K562 (cell line): ENCODE measurements around the gene RIPK4. TPM values are rescaled to one million over a fixed set of nuclear protein-coding genes. Genes with fewer than 3 reads are reported as not detected.

Experiments
- COPS2 ChIP-seq: fragments of 450-650 bp; conservative IDR thresholded peaks from 2 replicates; pipeline ENCODE4 v1.6.1; 2016; ENCODE audit warnings: mild to moderate bottlenecking, moderate library complexity
- EZH2 ChIP-seq: IDR thresholded peaks from 2 replicates; pipeline ENCODE4 v1.6.1; 2012; ENCODE audit warnings: low read depth, mild to moderate bottlenecking, inconsistent platforms, low read length, borderline replicate concordance
- NCOA6 ChIP-seq: fragments of 450-650 bp; IDR thresholded peaks from 2 replicates; pipeline ENCODE4 v1.6.1; 2017; ENCODE audit warnings: mild to moderate bottlenecking
- SMAD3 ChIP-seq: fragments of 450-650 bp; formaldehyde crosslinking; conservative IDR thresholded peaks from 2 replicates; pipeline ENCODE4 v1.4.0; 2020; ENCODE audit warnings: mild to moderate bottlenecking
- SMARCE1 ChIP-seq: fragments of 450-650 bp; IDR thresholded peaks from 2 replicates; pipeline ENCODE4 v1.7.1; 2016; ENCODE audit warnings: mild to moderate bottlenecking
- TEAD2 ChIP-seq: fragments of 450-650 bp; IDR thresholded peaks from 2 replicates; pipeline ENCODE4 v1.6.1; 2016; ENCODE audit warnings: missing genetic modification characterization, control low read depth, missing compliant biosample characterization
- UBTF ChIP-seq, 2 experiments: IDR thresholded peaks; 2 replicates each; pipeline ENCODE4 v1.6.1; 2012; ENCODE audit warnings: improper control_type of control experiment in 2 of 2, low read depth in 2 of 2, low read length in 2 of 2, borderline replicate concordance in 1 of 2
- ZBTB43 ChIP-seq: sonication (generic); formaldehyde crosslinking; IDR thresholded peaks from 2 replicates; pipeline ENCODE4 v1.8.0; 2023; ENCODE audit warnings: mild to moderate bottlenecking, missing genetic modification reagents
- ZNF311 ChIP-seq: fragments of 250-450 bp; sonication (Bioruptor Pico); IDR thresholded peaks from 2 replicates; pipeline ENCODE4 v1.4.0; 2020; ENCODE audit warnings: mild to moderate bottlenecking, moderate library complexity
- polyA plus RNA-seq, 8 experiments: library from polyadenylated mRNA; depleted of rRNA in 4 of 8; stranded (reverse) in 5 of 8; unstranded in 3 of 8; fragments of >200 nt; fragmentation: Nextera tagmentation in 2 of 8; fragmentation: Illumina TruSeq in 1 of 8; extraction: Ambion mirVana in 2 of 8; extraction: Trizol in 1 of 8; gene quantifications; 2 replicates each; pipeline versions ENCODE4 v1.2.1 to v1.2.3, GENCODE V29; 2011 to 2014; ENCODE audit warnings: inconsistent platforms in 1 of 8, missing spikeins in 1 of 8
- total RNA-seq, 7 experiments: library from RNA; depleted of rRNA in 6 of 7; stranded (reverse); fragments of >200 nt in 6 of 7; fragmentation: Illumina TruSeq in 2 of 7; extraction: Trizol in 2 of 7; gene quantifications; 2 replicates each; pipeline versions ENCODE4 v1.2.1 to v1.2.3, GENCODE V29; 2011 to 2021; ENCODE audit warnings: low replicate concordance in 1 of 7
- TF ChIP-seq, protein P1 (sequence below): fragments of 250-450 bp; sonication (Bioruptor Pico); IDR thresholded peaks from 2 replicates; pipeline ENCODE4 v1.4.0; 2020; ENCODE audit warnings: mild to moderate bottlenecking
- TF ChIP-seq, protein P2 (sequence below): fragments of 250-450 bp; sonication (Bioruptor Pico); IDR thresholded peaks from 2 replicates; pipeline ENCODE4 v1.8.0; 2022; ENCODE audit warnings: moderate library complexity, mild to moderate bottlenecking, inconsistent platforms

Gene RIPK4
- total and polyA plus RNA-seq, 9 of the 15 experiments (the other 6 are each of a cell fraction or from before 2014, with no cell fraction given): not detected

DNA sequence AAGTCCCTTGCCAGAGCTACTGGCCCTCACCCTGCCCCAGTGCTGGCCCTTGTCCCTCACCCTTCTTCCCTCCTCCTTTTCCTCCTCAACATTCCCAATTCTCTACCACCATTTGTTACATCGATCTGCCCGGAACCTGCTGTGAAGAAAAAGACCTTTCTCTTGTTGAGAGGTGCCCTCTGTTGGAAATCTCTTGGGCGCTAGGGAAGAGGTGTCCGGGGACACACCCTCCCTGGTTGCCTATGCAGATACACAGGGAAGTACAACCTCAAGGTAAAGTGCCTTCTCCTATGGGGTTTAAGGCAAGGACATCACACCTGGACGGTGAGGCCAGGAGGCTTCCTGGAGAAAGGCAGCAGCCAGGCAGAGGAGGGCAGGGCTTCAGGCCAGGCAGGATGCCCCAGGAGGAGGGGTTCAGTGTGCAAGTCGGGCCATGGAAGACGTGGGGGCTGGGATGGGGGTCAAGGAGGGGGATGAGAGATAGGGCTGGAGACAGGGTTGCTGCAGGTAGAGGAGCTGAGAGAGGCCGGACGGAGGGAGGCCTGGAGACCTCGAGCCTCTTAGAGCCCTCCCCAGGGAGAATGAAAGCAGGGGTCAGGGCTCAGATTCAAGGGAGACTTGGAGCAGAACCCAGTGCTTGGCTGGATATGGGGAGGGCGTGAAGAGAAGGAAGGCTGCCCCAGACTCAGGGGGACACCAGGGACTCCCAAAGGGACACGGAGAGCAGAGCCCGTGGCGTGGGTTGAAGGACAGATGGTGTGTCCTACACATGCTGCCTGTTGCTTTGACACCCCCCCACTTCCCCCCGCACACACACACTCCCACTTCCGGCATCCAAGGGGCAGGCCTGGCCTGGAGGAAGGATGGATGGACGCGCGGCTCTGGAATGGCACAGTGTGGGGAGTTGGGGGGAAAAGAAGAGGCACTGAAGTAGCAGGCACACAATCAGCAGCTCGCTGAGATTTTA is 44.5 kb downstream of the RIPK4 start (continued):
- TF ChIP-seq UBTF (IDR thresholded peaks at IDR 0.05; ENCODE audit: borderline replicate concordance in 1 of 2, low read depth in 2 of 2, low read length in 2 of 2) (no peak), COPS2 (no peak), ZNF311 (no peak), EZH2 (no peak), ZBTB43 (no peak), SMARCE1 (no peak), SMAD3 (no peak), TEAD2 (tag) (no peak), NCOA6 (no peak)
- TF ChIP-seq, protein P1, sequence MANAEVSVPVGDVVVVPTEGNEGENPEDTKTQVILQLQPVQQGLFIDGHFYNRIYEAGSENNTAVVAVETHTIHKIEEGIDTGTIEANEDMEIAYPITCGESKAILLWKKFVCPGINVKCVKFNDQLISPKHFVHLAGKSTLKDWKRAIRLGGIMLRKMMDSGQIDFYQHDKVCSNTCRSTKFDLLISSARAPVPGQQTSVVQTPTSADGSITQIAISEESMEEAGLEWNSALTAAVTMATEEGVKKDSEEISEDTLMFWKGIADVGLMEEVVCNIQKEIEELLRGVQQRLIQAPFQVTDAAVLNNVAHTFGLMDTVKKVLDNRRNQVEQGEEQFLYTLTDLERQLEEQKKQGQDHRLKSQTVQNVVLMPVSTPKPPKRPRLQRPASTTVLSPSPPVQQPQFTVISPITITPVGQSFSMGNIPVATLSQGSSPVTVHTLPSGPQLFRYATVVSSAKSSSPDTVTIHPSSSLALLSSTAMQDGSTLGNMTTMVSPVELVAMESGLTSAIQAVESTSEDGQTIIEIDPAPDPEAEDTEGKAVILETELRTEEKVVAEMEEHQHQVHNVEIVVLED: no peak
- TF ChIP-seq, protein P2, sequence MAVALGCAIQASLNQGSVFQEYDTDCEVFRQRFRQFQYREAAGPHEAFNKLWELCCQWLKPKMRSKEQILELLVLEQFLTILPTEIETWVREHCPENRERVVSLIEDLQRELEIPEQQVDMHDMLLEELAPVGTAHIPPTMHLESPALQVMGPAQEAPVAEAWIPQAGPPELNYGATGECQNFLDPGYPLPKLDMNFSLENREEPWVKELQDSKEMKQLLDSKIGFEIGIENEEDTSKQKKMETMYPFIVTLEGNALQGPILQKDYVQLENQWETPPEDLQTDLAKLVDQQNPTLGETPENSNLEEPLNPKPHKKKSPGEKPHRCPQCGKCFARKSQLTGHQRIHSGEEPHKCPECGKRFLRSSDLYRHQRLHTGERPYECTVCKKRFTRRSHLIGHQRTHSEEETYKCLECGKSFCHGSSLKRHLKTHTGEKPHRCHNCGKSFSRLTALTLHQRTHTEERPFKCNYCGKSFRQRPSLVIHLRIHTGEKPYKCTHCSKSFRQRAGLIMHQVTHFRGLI (CRISPR knock-in tag): no peak
